Measurements from ENCODE around the gene MORN5.

DNA sequence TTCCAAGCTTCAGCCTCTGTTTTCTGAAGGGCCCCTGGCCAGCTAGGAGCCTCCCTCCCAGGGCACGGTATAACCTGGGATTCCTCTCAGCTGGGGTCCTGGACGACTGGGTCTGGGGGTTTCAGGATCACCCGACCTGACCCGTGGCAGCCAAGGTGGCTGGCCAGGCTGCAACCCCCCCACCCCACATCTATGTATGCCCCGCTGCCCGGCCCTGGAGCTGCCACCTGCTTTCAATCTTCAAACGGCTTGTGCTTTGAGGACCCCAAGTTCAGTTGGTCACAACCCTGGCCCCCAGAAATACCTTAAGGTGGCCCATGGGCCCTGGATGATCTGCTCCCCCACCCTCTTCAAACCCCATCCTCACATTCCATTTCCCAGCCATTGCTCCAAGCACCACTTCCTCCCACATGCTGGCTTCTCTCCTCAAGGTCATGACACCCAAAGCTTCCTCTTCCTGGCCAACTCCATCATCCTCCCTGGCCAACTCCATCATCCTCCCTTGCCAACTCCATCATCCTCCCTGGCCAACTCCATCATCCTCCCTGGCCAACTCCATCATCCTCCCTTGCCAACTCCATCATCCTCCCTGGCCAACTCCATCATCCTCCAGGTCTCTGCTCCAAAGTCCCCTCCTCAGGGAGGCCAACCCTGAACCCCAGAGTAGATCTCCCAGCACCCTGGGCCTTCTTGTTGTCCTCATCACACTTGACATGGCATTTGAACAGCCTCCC is 49.4 kb upstream of the MORN5 start:
- TF ChIP-seq POLR2AphosphoS5 (IDR thresholded peaks at IDR 0.05; ENCODE audit: low read depth, low read length), result no peak
- TF ChIP-seq TAF1 (IDR thresholded peaks at IDR 0.05; ENCODE audit: borderline replicate concordance, low read depth, low read length), result no peak
- TF ChIP-seq POLR2A (IDR thresholded peaks at IDR 0.05; ENCODE audit: low read depth, low read length), result no peak
